Adrenal gland (tissue), 12 donors: ENCODE data around the gene CTSL. TPM values are rescaled to one million over a fixed set of nuclear protein-coding genes. Genes with fewer than 3 reads are reported as not detected.

ENCODE experiments used
- DNase-seq, 7 donors: peaks; one replicate each; pipeline ENCODE4 v3.0.0-alpha.2; 2019 to 2020
- H3K27ac ChIP-seq, 5 donors: fragments of 200-600 bp; sonication (generic) in 4 of 5; 1 replicate in 3 of 5; 2 replicates in 2 of 5; pipeline versions ENCODE4 v1.5.1 to v1.8.0; 2016 to 2020; ENCODE audit warnings: mild to moderate bottlenecking in 1 of 5
- H3K27me3 ChIP-seq: fragments of 200-600 bp; 2 replicates; pipeline ENCODE4 v1.8.0; 2021
- H3K36me3 ChIP-seq, 2 donors: fragments of 200-600 bp; replicated peaks in 1 of 2; 1 replicate in 1 of 2; 2 replicates in 1 of 2; pipeline versions ENCODE4 v1.5.1 to v1.8.0; 2018 to 2022
- H3K4me1 ChIP-seq, 2 donors: fragments of 200-600 bp; replicated peaks in 1 of 2; 1 replicate in 1 of 2; 2 replicates in 1 of 2; pipeline versions ENCODE4 v1.5.1 to v1.8.0; 2018 to 2021
- H3K4me3 ChIP-seq, 4 donors: fragments of 200-600 bp; sonication (generic) in 3 of 4; one replicate each; pipeline ENCODE4 v1.5.1; 2016 to 2018
- H3K9me3 ChIP-seq, 3 donors: fragments of 200-600 bp; sonication (generic) in 1 of 3; replicated peaks in 1 of 3; 1 replicate in 2 of 3; 2 replicates in 1 of 3; pipeline versions ENCODE4 v1.5.1 to v1.8.0; 2016 to 2021
- POLR2A ChIP-seq, 2 donors: fragments of 450-650 bp; IDR thresholded peaks; one replicate each; pipeline ENCODE4 v1.6.1; 2017; ENCODE audit warnings: antibody characterized with exemption in 2 of 2, mild to moderate bottlenecking in 2 of 2, moderate library complexity in 1 of 2
- WGBS, 4 donors: extraction: QIAGEN DNeasy Blood & Tissue Kit in 2 of 4; methylation state at CpG; one replicate each; pipeline versions ENCODE4 v1.1.5 to v1.1.7; 2013 to 2017; 5-methylcytosine and 5-hydroxymethylcytosine counted together
- intact Hi-C, 2 donors: fragments of 100-400 bp; cut with DNase I; formaldehyde crosslinking; loops; one replicate each; pipeline versions ENCODE4 v1.14.1 to v1.15.0; 2022 to 2023
- polyA plus RNA-seq, 3 donors: library from polyadenylated mRNA; stranded (reverse); fragments of 200-250 nt in 2 of 3; fragments of 350-450 nt in 1 of 3; fragmentation: Illumina TruSeq in 1 of 3; extraction: RNeasy Lipid Tissue Mini Kit (QIAGEN cat#74804) in 1 of 3; gene quantifications; one replicate each; pipeline ENCODE4 v1.2.3, GENCODE V29; 2013 to 2014
- total RNA-seq, 9 donors: library from RNA; depleted of rRNA in 4 of 9; stranded (reverse); fragments of >200 nt in 4 of 9; fragments of 120-200 nt in 1 of 9; fragmentation: NEBNext Ultra II Directional in 1 of 9; extraction: Animal tissue kit (Norgen Biotek cat#: 25700) in 1 of 9; gene quantifications; one replicate each; pipeline versions ENCODE4 v1.1.0 to v1.2.4, GENCODE V29; 2013 to 2023
- TF ChIP-seq, protein P1 (sequence below), 6 experiments: fragments of 450-650 bp in 4 of 6; fragments of 200-600 bp in 2 of 6; sonication (generic) in 1 of 6; IDR thresholded peaks; 1 replicate in 5 of 6; 2 replicates in 1 of 6; pipeline versions ENCODE4 v1.5.1 to v1.8.0; 2016 to 2021; ENCODE audit warnings: antibody characterized with exemption in 6 of 6, mild to moderate bottlenecking in 2 of 6, moderate library complexity in 1 of 6
- donor health status: healthy with polysubstance abuse.
- donor health status: Bipolar disorder and iron deficiency.
- donor health status: DM: yes; HTN: yes; CAD: no.
- donor health status: DM: no; HTN: no; CAD: no.
- donor health status: DM: no; HTN: no; CAD: no.
- donor health status: DM: yes; HTN: yes; CAD: no.

CTSL gene
- total and polyA plus RNA-seq, 12 donors, result 65.2 to 208 (median 136) TPM

DNA sequence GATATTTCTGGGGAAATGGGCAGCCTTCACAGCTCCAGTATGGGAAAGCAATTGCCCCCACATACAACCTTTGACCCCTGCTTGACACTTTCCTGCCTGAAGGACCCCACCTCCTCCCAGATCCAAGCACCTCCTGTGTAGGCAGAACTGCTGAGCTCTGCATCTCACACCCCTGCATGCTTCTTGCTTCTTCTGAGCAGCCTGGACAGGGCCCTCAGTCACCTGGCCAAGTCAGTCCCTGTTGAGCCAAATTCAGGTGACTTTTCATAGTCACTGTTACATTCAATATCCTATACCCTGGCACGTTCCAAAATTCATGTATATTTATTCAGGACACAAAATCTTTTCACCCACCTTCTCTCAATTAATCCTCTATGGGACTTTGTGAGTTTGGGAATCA lies 30.4 kb upstream of the CTSL start:
- Histone ChIP-seq H3K9me3 (no peaks in the 10 kb centered on the region), H3K27me3 (no peaks in the 10 kb centered on the region), H3K4me1 (no peaks in the 10 kb centered on the region), H3K4me3 (no peak overlapping the region), H3K36me3 (peaks cover 0 to 3% of the 10 kb centered on the region in 2 donors), H3K27ac (no peak overlapping the region)
- no peak for TF ChIP-seq POLR2A (IDR thresholded peaks at IDR 0.05)
- TF ChIP-seq, protein P1, sequence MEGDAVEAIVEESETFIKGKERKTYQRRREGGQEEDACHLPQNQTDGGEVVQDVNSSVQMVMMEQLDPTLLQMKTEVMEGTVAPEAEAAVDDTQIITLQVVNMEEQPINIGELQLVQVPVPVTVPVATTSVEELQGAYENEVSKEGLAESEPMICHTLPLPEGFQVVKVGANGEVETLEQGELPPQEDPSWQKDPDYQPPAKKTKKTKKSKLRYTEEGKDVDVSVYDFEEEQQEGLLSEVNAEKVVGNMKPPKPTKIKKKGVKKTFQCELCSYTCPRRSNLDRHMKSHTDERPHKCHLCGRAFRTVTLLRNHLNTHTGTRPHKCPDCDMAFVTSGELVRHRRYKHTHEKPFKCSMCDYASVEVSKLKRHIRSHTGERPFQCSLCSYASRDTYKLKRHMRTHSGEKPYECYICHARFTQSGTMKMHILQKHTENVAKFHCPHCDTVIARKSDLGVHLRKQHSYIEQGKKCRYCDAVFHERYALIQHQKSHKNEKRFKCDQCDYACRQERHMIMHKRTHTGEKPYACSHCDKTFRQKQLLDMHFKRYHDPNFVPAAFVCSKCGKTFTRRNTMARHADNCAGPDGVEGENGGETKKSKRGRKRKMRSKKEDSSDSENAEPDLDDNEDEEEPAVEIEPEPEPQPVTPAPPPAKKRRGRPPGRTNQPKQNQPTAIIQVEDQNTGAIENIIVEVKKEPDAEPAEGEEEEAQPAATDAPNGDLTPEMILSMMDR (IDR thresholded peaks at IDR 0.05), result no peak
- intact Hi-C loops, result no loop called here
- WGBS, 4 donors, result 67 to 71% (median 69%) methylated on average over 1 of the region's 1 CpG
- DNase-seq, result no peak

DNA sequence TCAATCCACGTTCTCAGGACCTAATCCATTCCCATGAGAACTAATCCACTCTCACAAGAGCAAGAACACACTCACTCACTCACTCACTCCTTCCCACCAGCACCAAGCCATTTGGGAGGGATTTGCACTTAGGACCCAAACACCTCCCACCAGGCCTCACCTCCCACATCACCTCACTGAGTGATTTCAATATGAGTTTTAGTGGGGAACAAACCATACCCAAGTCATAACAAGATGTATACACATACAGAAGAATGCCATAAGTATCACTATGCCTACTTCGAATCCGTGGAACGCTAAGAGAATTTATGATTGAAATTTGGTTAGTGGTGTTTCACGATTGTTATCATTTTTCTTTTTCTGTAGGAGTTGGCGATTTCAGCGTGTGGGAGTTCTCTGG lies 29.3 kb upstream of the CTSL start:
- H3K36me3 ChIP-seq, result peaks cover 0 to 3% of the 10 kb centered on the region in 2 donors
- DNase-seq, result no peak
- no peak overlapping the region for H3K27ac ChIP-seq
- H3K27me3 ChIP-seq, result no peaks in the 10 kb centered on the region
- H3K9me3 ChIP-seq, result no peaks in the 10 kb centered on the region
- intact Hi-C loops, result no loop called here
- no peaks in the 10 kb centered on the region for H3K4me1 ChIP-seq
- no peak for TF ChIP-seq POLR2A (IDR thresholded peaks at IDR 0.05)
- TF ChIP-seq, protein P1 (IDR thresholded peaks at IDR 0.05), result no peak
- 83 to 92% (median 87%) methylated on average over 7 of the region's 7 CpGs for WGBS, 4 donors
- no peak overlapping the region for H3K4me3 ChIP-seq

DNA sequence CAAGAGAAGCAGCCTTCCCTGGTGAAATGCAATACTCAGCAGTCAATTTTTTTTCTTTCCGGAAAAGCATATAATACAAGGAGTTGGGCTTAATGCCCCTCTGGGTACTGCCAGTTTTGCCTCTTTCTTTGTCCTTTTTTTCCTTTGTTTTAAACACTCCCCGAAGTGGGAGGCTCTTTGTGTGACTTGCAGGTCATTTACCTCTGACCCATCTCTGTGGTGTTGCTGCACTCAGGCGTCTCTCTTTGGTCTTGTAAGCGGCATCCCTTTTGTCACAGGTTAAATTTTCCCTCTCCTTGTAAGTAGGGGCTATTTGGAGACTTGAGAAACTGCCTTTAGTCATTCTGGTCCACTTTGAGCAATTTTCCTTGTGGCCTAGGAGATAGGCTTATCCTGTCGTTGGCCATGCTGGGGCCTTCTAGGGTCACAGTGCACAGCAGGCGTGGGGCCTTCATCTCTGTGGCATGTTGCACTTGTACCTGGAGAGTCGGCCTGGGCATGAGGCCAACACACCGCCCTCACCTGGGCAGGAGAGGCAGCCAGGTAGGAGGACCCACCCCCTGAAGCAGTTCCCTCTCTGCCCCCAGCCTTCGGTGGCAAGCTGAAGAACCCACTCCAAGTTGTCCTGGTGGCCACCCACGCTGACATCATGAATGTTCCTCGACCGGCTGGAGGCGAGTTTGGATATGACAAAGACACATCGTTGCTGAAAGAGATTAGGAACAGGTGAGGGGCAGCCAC lies 27.7 kb upstream of the CTSL start:
- intact Hi-C loops, result no loop called here
- WGBS, 4 donors, result 86 to 93% (median 90%) methylated on average over 10 to 14 of the region's 14 CpGs
- peaks cover 0 to 3% of the 10 kb centered on the region in 2 donors for H3K36me3 ChIP-seq

DNA sequence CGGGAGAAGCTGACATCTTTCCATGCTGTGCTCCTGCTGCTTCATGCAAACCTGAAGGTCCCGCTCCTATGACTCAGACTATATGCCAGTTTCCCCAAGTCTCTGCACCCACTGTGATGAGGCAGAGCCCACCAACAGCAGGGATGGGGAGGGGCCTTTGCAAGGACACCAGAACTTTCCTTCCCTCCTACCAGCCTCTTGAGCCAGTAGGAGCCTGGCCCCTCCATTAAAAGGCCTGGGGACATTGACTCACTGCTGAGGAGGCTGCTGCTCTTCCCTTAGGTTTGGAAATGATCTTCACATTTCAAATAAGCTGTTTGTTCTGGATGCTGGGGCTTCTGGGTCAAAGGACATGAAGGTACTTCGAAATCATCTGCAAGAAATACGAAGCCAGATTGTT lies 26.1 kb upstream of the CTSL start:
- intact Hi-C loops, result no loop called here
- no peak for DNase-seq
- 90 to 98% (median 95%) methylated on average over 4 of the region's 4 CpGs for WGBS, 4 donors
- Histone ChIP-seq H3K36me3 (peaks cover 0 to 3% of the 10 kb centered on the region in 2 donors), H3K27ac (no peak overlapping the region), H3K4me1 (no peaks in the 10 kb centered on the region), H3K9me3 (no peaks in the 10 kb centered on the region), H3K4me3 (no peak overlapping the region), H3K27me3 (no peaks in the 10 kb centered on the region)
- TF ChIP-seq, protein P1 (IDR thresholded peaks at IDR 0.05), result no peak
- TF ChIP-seq POLR2A (IDR thresholded peaks at IDR 0.05), result no peak

More for the DNA sequence above, 27.7 kb upstream of the CTSL start:
- Histone ChIP-seq H3K9me3 (no peaks in the 10 kb centered on the region), H3K4me3 (no peak overlapping the region), H3K27ac (no peak overlapping the region), H3K27me3 (no peaks in the 10 kb centered on the region), H3K4me1 (no peaks in the 10 kb centered on the region)
- no peak for DNase-seq
- no peak for TF ChIP-seq POLR2A (IDR thresholded peaks at IDR 0.05)
- TF ChIP-seq, protein P1 (IDR thresholded peaks at IDR 0.05), result no peak
